ENCODE data around the gene GALNT8. TPM values are rescaled to one million over a fixed set of nuclear protein-coding genes. Genes with fewer than 3 reads are reported as not detected.

The GALNT8 gene
- total and polyA plus RNA-seq, 2 of the 8 experiments (the other 6 are each of a cell fraction or from before 2014, with no cell fraction given), result 4.7 to 8.3 TPM

DNA sequence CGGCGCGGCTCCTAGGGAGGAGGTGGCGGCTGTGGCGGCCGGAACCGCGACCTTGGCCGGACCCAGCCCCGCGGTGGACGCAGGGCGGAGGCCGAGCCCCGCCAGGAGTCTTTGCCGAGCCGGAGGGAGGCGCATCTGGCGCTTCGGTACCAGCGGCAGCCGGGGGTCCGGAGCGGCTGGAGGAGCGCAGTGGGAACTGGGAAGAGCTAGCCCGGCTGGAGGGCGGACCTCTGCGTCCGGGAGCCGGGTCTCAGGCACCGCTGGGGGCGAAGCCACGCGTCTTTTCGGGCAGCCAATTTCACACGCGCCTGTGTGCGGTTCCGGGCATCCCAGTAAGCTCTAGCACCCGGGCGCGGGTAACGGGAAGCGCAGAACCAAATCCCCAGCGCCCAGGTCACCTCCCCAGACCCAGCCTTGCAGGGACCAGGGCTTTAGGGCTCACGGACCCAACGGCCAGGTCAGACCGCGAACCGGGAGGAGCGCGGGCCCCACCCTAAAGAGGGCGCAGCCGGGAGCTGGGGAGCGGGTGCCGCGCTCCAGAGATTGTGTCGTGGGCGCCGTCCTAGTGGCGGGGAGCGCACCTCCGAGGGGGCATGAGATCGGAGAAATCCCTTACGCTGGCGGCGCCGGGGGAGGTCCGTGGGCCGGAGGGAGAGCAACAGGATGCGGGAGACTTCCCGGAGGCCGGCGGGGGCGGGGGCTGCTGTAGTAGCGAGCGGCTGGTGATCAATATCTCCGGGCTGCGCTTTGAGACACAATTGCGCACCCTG is 89.4 kb downstream of the GALNT8 start (continued):
- TF ChIP-seq KDM4A (IDR thresholded peaks at IDR 0.05; ENCODE audit: low read depth, low read length, severe bottlenecking) (peak; percentile 97), JUN (IDR thresholded peaks at IDR 0.05; ENCODE audit: low read depth, low read length) (no peak), SIRT6 (IDR thresholded peaks at IDR 0.05; ENCODE audit: low read length) (no peak), KDM1A (IDR thresholded peaks at IDR 0.05; ENCODE audit: borderline replicate concordance, low read length) (peak; percentile 9; the same call in 1 of the 2 replicates), TAF1 (IDR thresholded peaks at IDR 0.05; ENCODE audit: low read depth, low read length) (no peak), KDM5A (IDR thresholded peaks at IDR 0.05; ENCODE audit: low read length) (no peak), ZNF274 (IDR thresholded peaks at IDR 0.05; ENCODE audit: borderline replicate concordance, extremely low read depth, low read length) (no peak), RAD21 (IDR thresholded peaks at IDR 0.05 in 1 of 2, conservative IDR thresholded peaks at IDR 0.05 in 1 of 2; ENCODE audit: low read depth in 2 of 2, low read length in 2 of 2) (no peak; a peak in 1 of 4 replicates), SUZ12 (IDR thresholded peaks at IDR 0.05; ENCODE audit: low read length) (peak; percentile 63), MAFK (IDR thresholded peaks at IDR 0.05; ENCODE audit: low read depth, low read length) (no peak), CBX8 (IDR thresholded peaks at IDR 0.05; ENCODE audit: borderline replicate concordance, low read depth, low read length) (no peak), TEAD4 (IDR thresholded peaks at IDR 0.05; ENCODE audit: low read depth, low read length) (no peak), EZH2 (IDR thresholded peaks at IDR 0.05; ENCODE audit: low read depth, low read length, severe bottlenecking) (peak; percentile 69), TCF12 (IDR thresholded peaks at IDR 0.05; ENCODE audit: low read depth, low read length) (no peak), GTF2F1 (IDR thresholded peaks at IDR 0.05; ENCODE audit: borderline replicate concordance, low read depth, low read length) (no peak), EGR1 (IDR thresholded peaks at IDR 0.05; ENCODE audit: borderline replicate concordance, low read depth, low read length) (no peak), YY1 (IDR thresholded peaks at IDR 0.05; ENCODE audit: low read depth, low read length) (no peak), CHD1 (IDR thresholded peaks at IDR 0.05; ENCODE audit: low read depth, low read length) (no peak), SRF (IDR thresholded peaks at IDR 0.05; ENCODE audit: low read depth, low read length) (no peak), TAF7 (optimal IDR thresholded peaks at IDR 0.05; ENCODE audit: borderline replicate concordance, low read depth, low read length) (no peak), TBP (IDR thresholded peaks at IDR 0.05; ENCODE audit: low read depth, low read length) (no peak), CEBPB (IDR thresholded peaks at IDR 0.05; ENCODE audit: low read depth, low read length) (no peak)
- TF ChIP-seq, protein P1, sequence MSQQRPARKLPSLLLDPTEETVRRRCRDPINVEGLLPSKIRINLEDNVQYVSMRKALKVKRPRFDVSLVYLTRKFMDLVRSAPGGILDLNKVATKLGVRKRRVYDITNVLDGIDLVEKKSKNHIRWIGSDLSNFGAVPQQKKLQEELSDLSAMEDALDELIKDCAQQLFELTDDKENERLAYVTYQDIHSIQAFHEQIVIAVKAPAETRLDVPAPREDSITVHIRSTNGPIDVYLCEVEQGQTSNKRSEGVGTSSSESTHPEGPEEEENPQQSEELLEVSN (IDR thresholded peaks at IDR 0.05), result no peak; the same call in 1 of the 2 replicates
- TF ChIP-seq, protein P2, sequence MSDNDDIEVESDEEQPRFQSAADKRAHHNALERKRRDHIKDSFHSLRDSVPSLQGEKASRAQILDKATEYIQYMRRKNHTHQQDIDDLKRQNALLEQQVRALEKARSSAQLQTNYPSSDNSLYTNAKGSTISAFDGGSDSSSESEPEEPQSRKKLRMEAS (IDR thresholded peaks at IDR 0.05), result 0 out of 2 replicates have a peak, but pooled peaks have one; percentile 11

Data from H1 (cell line).